ENCODE data around the gene GGT6.
A peak's percentile ranks its signal among the peaks of the same experiment; 100 is the strongest.
"Not testable (repeated sequence)": the region's sequence is repeated elsewhere in the genome, so short reads cannot be mapped to it uniquely, and the experiment has no call there.

GGT6 gene

GRCh38 chr17:4560421-4560820 is at the start of gene GGT6:
TSS of gene GGT6 (minus strand) at chr17:4560577. CDS start at chr17:4560521, 56 bp downstream.
- DNase-seq (no peak), ATAC-seq (no peak)

GRCh38 chr17:4610162-4610561 is 49.8 kb upstream of the GGT6 start:
- ATAC-seq (no peak), DNase-seq (no peak)

DNA sequence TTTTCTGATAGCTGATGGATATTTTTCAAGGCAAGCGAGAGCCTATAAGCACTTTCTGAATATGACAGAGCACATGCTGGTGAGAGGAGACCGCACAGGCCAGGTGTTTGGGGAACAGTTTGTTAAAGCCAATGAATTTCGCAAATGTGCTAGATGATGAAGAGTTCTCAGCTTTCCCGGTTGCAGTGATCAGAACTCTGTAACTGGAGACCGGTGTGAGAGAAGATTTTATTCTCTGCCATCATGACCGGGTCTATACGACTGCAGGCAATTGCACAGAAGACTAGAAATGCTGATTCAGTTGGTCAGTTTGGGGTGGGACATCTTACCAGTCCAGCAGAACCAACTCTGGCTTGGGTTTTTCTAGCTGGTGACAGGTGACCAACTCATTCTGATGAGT is 49.4 kb upstream of the GGT6 start:
- ATAC-seq, result no peak
- DNase-seq, result no peak

DNA sequence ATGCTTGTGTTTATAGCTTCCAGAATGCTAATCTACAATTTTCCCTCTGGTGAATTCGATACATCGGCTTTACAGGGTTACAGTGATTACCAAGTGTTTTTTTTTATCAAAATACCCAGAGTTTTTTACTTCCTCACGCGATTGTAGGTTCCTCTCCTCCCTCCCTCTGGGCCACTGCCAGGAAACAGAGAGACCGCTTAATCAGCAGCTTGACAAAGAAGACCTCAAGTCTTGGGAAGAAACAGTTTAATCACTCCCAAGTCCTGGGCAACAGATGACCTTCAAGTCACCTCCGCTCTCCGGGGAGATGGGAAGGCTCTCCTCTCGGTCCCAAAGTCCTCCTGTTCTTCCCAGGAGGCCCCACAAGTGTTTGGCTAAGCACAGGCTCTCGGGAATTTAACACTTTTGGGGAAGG is 47.4 kb upstream of the GGT6 start:
- DNase-seq, result no peak
- no peak for ATAC-seq

- ATAC-seq (no peak), DNase-seq (no peak)
Measured at GRCh38 chr17:4607261-4607741, 46.9 kb upstream of the GGT6 start.

DNA sequence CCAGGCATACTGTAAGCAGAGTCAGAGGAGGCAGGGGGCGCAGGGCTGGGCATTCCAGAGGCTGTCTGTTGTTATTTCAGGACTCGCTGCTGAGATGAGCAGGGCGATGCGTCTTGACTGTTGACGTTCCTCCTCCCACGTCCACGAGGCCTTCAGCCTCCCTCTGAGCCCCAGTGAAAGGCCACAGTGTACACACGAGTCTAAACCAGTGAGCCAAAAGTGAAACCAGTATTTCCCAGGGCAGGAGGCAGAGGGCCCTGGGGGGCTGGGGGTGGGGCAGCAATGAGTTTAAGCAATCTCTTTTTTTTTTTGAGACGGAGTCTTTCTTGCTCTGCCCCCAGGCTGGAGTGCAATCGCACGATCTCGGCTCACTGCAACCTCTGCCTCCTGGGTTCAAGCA is 45.4 kb upstream of the GGT6 start:
- ATAC-seq (no peak), DNase-seq (no peak)

- not testable (repeated sequence) for ATAC-seq, DNase-seq
Measured at GRCh38 chr17:4604736-4605135, 44.4 kb upstream of the GGT6 start.

GRCh38 chr17:4604111-4604644 is 43.8 kb upstream of the GGT6 start:
- no peak for ATAC-seq
- DNase-seq, result no peak

DNA sequence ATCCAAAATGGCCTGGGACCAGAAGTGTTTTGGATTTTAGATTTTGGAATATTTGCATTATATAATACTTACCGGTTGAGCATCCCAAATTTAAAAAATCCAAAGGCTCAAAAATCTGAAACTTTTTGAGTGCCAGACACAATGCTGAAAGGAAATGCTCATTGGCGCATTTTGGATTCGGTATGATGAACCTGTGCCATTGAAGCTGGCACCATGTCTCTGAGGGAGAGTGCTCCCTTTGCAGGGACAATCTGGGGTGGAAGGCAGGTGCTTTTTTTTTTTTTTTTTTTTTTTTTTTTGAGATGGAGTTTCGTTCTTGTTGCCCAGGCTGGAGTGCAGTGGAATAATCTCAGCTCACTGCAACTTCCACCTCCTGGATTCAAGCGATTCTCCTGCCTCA is 41.7 kb upstream of the GGT6 start:
- no peak for DNase-seq

DNA sequence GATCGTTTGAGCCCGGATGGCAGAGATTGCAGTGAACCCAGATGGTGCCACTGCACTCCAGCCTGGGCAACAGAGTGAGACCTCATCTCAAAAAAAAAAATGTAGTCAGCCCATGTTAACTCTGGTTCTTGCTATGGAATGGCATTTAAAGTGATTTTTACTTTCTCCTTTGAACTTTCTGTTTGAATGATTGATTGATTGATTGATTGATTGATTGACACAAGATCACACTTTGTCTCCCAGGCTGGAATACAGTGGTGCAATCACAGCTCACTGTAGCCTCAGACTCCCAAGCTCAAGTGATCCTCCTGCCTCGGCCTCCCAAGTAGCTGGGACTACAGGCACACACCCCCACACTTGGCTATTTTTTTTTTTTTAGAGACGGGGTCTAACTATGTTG is 40.9 kb upstream of the GGT6 start:
- DNase-seq, result no peak
- no peak for ATAC-seq

More for the DNA sequence above, 41.7 kb upstream of the GGT6 start:
- ATAC-seq, result no peak

- DNase-seq, result no peak
- no peak for ATAC-seq
Measured at GRCh38 chr17:4600563-4600962, 40.2 kb upstream of the GGT6 start.

DNA sequence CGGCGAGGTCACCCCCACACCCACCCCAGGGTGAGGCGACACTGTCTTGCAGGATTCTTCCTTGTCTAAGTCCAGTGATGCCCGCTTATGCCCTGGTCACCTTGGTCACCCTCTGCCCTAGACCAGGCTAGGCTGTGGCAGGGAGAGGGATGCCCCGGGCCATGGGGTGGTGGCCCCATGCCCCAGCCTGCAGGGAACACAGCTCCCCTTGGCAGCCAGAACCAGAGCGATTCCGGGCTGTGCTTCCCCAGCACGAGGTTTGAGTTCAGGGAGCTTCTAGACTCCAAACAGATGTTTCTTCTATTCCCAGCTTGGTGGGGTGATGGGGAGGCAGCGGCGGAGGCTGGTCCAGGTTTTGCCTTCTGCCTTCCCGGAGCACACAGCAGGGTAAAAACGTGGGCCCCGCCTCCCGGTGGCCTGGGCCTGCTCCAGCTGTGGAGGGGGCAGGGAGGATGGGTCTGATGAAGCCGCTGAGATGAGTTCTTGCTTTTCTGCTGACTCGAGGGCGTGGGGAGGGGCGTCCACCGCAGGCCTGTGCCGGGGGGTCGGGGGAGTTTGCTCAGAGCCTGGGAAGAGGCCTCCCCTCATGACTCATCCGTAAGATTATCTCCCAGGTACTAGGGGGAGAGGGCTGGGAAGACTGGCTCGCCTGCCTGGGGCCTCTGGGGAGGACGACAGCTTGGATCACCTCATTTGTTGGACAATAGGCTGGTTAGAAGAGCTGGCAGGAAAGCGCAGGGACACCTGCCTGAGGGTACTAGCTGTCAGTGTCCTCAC is 39.3 kb upstream of the GGT6 start:
- no peak for ATAC-seq
- no peak for DNase-seq

GRCh38 chr17:4598776-4599504 is 38.6 kb upstream of the GGT6 start:
- ATAC-seq (no peak), DNase-seq (no peak)

DNA sequence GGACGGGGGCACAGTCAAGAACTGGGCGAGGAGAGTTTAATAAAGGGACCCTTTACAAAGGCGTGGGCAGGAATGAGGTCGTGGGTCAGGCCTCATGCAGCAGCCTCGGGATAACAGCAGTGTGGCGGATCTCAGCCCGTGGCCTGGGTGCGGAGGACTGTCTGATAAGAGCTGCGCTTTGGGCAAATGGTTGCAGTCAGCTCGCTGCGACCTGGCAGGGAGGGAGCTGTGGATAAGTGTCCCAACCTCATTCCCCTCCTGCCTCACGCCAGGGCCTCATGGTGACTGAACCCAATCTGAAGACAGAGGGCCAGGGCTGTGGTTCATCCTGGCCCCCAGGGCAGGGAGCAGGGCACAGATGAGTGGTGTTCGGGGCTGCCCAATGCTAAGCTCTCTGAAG is 37.6 kb upstream of the GGT6 start:
- ATAC-seq (no peak), DNase-seq (no peak)

DNA sequence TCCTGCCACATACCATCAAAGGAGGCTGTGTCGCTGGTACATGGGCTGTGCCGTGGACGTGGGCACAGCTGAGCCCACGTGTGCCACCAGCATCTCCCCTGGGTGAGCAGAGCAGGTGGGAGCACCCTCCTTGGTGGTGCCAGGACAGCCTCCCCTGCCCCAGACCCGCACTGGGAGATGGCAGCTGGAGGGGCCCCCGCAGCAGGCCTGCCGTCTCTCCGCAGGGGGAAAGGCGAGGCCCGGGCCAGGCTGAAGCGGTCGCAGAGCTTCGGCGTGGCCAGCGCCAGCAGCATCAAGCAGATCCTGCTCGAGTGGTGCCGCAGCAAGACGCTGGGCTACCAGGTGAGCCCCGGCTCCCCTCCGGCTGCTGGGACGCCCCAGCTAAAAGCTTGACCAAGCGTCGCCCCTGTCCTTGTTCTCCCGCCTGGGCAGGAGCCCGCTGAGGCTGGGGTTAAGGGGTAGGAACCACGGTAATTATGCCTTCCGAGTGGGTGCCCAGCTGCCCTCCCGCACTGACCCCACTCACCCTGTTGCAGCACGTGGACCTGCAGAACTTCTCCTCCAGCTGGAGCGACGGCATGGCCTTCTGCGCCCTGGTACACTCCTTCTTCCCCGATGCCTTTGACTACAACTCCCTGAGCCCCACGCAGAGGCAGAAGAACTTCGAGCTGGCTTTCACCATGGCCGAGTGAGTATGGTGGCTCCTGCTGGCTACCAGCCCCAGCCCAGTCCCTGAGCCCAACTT is 36.4 kb upstream of the GGT6 start:
- DNase-seq (no peak), ATAC-seq (no peak)

GRCh38 chr17:4595685-4596342 is 35.4 kb upstream of the GGT6 start:
- not testable (repeated sequence) for ATAC-seq, DNase-seq

- DNase-seq, result peak; percentile 65
Measured at GRCh38 chr17:4594931-4595684, 34.7 kb upstream of the GGT6 start.

GRCh38 chr17:4594406-4594805 is 34.0 kb upstream of the GGT6 start:
- DNase-seq, result no peak
- ATAC-seq, result no peak

More at GRCh38 chr17:4594931-4595684, 34.7 kb upstream of the GGT6 start:
- peak; percentile 44 for ATAC-seq

- no peak for ATAC-seq
- no peak for DNase-seq
Measured at GRCh38 chr17:4593021-4593421, 32.6 kb upstream of the GGT6 start.

DNA sequence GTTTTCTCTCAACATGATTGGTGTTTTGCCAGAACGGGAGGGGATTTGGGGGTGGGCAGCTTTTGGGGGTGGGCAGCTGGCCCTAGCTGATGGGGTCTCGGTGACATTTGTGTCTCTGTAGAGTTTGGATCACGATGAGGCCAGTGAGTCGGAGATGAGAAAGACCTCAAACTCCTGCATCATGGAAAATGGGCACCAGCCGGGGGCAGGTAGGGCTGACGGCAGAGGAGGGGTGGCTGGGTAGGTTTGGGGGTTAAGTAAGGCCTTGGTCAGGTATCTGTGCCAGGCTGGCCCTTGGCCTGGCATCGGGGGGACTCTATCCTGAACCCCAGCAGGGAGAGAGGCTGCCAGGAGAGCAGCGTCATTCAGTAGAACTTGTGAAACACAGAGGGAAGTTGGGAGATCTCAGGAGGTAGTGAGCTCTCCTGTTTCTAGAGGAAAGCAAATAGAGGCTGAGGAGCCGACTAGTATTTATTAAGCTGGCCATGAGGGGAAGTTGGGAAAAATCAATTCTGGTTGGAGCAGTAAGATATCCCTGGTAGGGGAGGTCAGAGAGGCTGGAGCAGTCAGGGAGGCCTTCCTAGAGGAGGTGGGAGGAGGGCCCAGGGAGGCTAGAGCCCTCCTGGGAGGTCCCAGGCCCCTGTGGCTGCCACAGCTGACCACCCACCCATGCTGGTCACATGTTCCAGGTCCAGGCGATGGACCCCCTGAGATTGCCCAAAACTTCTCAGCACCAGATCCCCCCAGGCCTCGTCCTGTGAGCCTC is 32.0 kb upstream of the GGT6 start:
- ATAC-seq, result no peak
- DNase-seq, result no peak
